GM15510 (cell line): Measurements from ENCODE around the gene DNM1.

ENCODE experiments used
- POLR2A ChIP-seq: IDR thresholded peaks from 3 replicates; pipeline ENCODE4 v1.6.1; 2011; ENCODE audit warnings: borderline replicate concordance; ENCODE audit not compliant: insufficient read length; ENCODE audit errors: extremely low read depth

The DNM1 gene

DNA sequence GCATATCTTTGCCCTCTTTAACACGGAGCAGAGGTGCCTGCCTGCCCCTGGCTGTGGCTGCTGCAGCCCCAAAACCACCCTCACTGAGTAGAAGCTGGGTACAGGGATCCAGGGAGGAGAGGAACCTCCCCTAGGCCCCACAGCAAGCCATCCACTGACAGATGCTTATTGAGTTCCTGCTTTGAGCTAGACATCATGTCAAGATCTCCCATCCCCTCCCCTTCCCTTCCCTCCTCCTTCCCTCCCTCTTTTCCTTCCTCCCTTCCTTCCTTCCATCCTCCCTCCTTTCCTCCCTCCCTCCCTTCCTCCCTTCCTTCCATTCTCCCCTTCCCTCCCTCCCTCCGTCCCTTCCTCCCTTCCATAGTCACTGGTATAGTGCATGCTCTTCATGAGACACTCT, 43.3 kb downstream of the DNM1 start:
- TF ChIP-seq POLR2A: no peak

DNA sequence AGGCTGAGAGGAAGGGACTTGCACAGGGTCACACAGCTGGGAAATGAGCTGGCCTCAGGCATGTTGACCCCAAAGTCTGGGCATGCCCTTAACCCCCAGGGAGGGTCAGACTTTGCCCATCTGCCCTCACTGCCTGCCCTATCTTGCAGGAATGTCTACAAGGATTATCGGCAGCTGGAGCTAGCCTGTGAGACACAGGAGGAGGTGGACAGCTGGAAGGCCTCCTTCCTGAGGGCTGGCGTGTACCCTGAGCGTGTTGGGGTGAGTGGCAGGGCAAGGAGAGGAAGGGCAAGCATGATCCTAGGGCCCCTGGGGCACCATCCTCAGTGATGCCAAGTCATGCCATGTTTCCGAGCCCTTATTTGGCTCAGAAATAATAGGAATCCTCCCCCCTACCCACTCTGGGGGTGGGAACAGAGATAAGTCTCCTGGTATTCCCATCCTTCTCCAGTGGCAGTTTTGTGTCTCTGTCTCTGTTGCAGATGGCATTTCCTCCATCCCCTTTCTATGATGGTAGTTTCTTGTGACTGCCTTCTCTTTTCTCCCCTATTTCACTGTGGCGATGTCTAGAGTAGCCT, 44.1 kb downstream of the DNM1 start:
- TF ChIP-seq POLR2A: no peak

DNA sequence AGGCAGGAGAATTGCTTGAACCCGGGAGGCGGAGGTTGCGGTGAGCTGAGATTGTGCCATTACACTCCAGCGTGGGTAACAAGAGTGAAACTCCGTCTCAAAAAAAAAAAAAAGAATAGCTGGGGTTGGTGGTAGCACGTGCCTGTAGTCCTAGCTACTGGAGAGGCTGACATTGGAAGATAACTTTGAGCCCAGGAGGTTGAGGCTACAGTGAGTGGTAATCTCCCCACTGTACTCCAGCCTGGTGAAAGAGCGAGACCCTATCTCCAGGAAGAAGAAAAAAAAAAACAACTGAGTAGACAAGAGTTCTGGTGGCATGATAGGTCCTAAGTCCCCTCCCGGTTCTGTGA, 46.4 kb downstream of the DNM1 start:
- no peak for TF ChIP-seq POLR2A

DNA sequence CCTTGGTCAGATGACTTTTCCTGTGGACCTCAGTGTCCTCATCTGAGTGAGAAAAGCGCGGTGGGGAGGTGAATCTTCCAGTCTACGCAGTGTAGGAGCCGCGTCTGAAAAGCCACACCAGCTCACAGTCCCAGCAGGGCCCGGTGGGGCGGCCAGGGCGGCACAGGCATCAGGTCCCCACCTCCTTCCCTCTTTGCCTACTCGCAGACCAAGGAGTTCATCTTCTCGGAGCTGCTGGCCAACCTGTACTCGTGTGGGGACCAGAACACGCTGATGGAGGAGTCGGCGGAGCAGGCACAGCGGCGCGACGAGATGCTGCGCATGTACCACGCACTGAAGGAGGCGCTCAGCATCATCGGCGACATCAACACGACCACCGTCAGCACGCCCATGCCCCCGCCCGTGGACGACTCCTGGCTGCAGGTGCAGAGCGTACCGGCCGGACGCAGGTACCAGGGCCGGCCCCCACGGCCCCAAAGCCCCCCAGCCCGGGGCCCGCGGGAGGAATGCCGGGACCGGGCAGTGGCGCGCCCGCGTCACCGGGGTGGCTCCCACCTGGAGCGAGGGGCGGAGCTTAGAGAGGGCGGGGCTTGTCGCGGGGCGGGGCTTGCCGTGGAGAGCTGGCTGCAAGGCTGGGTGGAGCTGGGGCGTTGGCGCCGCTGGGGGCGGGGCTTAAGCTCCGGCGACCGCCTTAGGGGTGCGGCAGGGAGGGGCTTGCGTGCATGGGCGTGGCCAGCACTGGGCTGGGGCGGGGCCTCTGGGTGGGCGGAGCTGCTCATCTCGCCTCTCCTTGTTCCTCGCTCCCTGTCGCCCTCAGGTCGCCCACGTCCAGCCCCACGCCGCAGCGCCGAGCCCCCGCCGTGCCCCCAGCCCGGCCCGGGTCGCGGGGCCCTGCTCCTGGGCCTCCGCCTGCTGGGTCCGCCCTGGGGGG, 47.0 kb downstream of the DNM1 start:
- no peak for TF ChIP-seq POLR2A

DNA sequence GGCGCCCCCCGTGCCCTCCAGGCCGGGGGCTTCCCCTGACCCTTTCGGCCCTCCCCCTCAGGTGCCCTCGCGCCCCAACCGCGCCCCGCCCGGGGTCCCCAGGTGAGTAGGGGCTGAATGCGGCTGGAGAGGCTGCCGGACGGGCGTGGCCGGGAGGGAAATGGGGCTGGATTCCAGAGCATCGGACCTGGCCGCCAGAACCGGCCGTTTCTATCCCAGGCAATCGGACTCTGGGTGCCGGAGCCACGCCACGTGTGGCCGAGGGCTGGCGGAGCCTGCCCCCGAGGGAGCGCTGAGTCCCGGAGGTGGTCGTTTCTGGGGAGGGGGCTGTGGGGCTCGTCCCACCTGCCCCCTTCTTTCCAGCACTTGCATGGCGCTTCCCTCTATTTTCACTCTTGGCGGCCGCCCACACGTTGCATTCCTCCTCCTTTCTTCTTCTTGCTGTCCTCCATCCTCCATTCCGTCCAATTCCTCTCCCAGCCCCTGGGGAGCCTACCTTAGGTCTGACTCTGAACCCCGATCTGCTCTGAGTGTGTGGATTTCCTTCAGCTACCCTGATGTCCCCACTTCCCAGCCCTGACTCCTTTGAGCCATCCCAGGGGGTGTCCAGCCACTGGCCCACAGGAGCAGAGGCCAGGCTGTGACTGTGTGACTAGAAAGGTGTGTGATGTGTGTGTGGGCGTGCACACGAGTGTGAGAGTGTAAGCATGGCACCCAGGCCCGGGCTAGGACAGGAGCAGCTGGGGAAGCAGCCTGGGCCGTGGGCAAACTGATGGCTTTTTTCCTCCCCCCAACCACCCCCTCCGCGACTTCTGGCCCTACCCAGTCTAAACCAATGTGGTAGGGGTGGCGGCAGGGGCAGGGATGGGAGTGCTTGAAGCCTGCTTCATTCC, 47.9 kb downstream of the DNM1 start:
- no peak for TF ChIP-seq POLR2A

DNA sequence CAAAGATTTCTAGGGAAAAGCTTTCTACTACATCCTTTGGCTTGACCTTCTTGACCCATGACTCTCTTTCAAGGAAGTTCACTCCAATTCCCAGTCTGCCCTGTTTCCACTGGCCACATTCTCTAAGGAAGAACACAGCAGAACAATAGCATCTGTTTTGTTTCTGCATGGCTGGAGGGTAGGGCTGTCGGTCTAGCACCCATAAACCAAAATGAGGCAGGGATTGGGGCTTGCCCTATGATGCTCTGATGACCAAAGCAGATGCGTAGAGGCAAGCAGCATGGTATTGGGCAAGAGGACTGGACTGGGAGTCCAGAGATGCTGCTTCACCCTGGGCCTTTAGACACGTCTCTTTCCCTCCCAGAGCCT, 48.5 kb downstream of the DNM1 start:
- no peak for TF ChIP-seq POLR2A

DNA sequence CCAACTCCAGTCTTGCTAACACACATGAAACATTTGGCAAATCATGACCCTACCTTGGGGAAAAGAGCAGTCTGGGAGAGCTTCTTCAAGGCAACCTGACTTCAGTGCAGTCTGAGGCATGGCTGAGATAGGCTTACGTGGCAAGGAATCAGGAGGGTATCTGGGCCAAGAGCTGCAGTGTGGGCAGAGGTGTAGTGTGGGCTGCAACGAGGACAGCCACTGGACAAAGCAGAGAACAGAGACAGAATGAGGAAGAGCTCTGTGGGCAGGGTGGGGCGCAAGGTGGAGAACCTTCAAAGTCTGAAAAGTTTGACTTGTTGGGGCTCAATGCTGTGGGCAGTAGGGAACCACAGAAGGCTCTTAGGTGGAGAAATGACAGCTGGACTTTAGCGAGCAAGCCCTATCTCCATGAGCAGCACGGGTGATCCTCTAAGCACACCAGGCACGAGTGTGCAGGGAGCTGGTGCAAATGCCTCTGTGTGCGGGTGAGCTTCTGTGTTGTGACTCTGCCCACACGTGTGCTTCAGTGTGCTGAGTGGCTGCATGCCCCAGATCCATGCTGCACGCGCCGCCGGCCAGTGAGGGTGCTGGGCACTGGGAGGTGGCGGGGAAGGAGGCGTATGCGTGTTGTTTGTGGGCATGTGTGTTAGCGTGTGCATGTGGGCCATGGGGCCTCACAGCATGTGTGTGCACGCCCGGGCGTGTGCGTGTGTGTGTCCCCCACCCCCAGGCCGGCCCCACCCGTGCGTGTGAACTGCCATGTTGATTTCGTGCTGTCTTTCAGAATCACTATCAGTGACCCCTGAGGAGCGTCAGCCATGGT, 49.3 kb downstream of the DNM1 start:
- TF ChIP-seq POLR2A: no peak

DNA sequence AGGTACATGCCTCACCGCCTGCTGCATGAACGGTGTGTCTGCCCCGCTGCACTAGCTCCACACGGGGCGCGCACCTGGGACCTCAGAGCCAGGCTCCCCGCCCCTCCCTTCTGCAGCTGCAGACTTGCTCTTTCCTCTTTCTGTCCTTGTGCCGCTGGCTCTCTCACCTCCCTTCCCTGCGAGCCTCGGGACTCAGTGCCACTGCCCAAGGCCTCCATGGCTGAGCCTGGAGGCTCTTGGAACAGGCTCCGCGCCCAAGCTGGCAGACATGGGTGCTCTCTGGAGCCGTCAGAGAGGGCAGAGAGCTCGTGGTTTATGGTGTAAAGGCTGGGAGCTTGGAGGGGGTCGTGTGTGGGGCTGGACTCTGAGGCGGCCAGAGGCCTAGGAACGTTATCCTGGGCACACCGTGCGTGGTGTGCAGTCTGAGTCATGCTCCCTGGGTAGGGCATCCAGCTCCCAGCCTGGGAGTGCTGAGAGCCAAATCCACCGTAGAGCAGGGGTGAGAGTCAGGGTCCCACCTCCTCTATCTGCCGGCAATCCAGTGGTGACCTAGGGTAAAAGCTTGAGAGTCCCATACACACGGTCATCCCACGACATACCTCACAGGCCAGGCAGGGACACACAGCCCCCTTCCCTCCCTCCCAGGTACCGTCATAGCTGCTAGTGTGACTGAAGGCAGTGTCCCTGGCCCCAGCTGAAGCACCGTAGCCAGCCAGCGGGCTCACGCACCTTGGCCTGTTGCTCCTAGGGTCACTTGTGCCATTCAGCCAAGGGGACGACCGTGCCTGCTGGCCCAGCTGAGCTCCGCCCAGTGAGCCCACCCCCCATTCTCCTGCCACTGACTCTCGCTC, 50.2 kb downstream of the DNM1 start:
- no peak for TF ChIP-seq POLR2A

DNA sequence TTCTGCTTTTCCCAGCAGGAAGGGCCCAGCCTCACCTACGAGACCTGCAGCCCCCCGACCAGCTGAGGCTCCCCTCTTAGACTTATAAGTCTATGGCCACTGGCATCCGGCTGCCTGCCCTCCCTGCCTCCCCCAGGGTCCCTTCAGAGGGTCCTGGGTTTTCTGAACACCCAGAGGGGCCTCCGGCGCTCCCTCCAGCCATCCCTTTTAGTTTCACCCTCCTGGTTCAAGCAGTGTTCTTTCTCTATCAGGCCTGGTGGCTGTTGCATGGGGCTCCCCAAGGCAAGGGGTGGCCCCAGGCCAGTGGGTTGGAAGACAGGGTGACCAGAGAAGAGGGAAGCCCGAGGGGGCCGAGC, 50.8 kb downstream of the DNM1 start:
- TF ChIP-seq POLR2A: no peak

DNA sequence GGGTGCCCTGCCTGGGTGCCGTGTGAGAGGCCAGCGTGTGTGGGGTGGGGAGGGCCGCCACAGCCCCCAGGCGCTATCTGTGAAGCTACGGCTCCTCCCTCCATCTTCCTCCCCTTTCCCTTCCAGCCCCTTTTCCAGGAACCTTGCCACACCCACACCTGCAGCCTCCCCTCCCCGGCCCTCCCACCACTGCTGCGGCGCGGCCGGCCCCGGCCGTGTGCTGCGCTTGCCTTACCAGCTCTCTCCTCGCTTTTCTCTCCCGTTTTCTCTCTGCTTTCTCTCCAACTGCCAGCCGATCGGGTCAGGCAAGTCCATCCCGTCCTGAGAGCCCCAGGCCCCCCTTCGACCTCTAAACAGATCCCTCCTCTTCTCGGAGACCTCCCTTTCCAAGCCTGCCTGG, 51.2 kb downstream of the DNM1 start:
- TF ChIP-seq POLR2A: no peak

DNA sequence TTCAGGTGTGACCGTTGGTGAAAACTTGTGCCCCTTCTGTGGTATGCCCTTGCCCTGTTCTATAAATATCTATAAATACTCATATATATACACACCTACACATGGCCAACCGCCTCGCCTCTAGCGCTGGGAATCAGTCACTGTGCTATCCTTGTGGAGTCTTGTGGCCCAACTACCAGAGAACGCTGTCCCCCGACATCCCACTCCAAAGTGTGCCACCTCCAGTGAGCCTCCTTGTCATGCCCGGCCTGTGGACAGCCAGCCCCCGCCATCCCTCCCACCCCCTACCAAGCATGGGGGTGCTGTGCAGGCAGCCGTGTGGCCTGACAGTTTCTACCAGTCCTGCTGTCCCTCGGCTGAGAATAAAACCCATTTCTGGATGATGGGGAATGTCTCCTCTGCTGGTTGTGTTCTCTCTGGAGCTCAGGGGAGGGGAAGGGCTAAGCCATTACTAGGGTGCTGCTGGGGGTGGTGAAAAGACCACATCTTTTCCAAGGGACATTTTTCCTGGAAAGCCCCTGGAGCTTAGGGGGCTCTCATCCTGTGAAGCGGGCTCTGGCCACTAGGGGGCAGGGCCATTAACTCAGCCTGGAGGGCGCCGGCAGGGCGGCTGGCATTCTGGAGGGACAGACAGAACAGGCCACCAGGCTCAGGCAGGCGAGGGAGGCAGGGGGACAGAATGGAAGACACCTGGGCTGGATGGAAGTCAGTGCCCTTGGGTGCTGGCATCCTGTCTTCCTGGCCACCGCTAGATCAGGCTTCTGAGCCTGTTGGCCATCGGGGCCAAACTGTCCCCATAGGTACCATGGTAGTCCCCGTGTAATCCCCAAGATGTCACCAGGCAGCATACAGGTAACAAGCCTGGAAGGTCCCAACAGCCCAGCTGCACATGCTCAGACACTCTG, 51.9 kb downstream of the DNM1 start:
- TF ChIP-seq POLR2A: no peak

DNA sequence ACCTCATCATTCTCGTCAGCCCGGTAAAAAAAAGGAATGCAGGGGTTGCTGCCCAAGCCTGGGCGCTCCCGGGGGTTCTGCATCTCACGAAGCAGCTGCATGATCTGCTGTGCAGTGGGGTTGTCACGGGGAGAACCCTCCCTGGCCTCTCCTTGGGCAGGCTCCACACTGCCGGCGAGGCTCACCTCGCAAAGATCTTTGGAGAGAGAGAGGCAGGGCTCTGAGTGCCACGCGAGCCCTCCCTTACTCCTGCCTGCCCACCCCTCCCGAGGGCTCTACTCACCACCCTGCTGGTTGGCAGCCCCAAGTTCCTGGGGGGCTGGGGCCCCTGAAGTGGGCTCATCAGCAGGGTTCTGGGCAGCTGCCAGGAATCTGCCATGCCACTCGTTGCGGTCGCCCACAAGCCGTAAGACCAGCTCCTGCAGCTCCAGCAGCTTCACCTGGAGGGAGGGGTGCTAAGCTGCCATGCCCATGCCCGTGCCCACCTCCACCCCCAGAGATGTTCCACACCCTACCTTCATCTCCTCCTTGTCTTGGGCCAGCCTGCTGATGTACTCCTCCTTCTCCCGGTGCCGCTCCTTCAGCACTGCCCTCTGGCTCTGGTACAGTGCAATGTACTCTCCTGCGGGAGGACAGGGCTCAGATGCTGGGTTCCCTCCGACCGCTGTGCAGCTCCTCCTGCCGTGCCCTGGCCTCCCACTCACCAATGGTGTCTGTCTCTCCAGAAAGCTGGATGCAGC, 54.1 kb downstream of the DNM1 start:
- TF ChIP-seq POLR2A: no peak
